NCI-H2227 treated with DMSO at 0.1 percent for 48 hours (cell line): ENCODE measurements around the gene RADIL.
"Not testable (repeated sequence)": the region's sequence is repeated elsewhere in the genome, so short reads cannot be mapped to it uniquely, and the experiment has no call there.

Experiments used
- DNase-seq: peaks from one replicate; lab custom pipeline; 2025; lab: John Stamatoyannopoulos, UW

Gene RADIL

GRCh38 chr7:4808565-4808964 is 75.0 kb downstream of the RADIL start:
- no peak for DNase-seq

GRCh38 chr7:4808026-4808425 is 75.5 kb downstream of the RADIL start:
- DNase-seq, result no peak

GRCh38 chr7:4807598-4808016 is 75.9 kb downstream of the RADIL start:
- DNase-seq, result no peak

- DNase-seq, result no peak
These were observed 76.4 kb downstream of the RADIL start for GRCh38 chr7:4806983-4807597.

GRCh38 chr7:4805984-4806300 is 77.6 kb downstream of the RADIL start:
- no peak for DNase-seq

GRCh38 chr7:4805110-4805983 is 78.2 kb downstream of the RADIL start:
- no peak for DNase-seq

- DNase-seq, result no peak
These were observed 79.9 kb downstream of the RADIL start for GRCh38 chr7:4803397-4804241.

- not testable (repeated sequence) for DNase-seq
These were observed 80.9 kb downstream of the RADIL start for GRCh38 chr7:4802577-4802976.

- no peak for DNase-seq
These were observed 81.7 kb downstream of the RADIL start for GRCh38 chr7:4801839-4802231.

GRCh38 chr7:4800926-4801838 is 82.3 kb downstream of the RADIL start:
- DNase-seq, result no peak

GRCh38 chr7:4800487-4800886 is 83.0 kb downstream of the RADIL start:
- no peak for DNase-seq

- no peak for DNase-seq
These were observed 83.8 kb downstream of the RADIL start for GRCh38 chr7:4799508-4800268.

GRCh38 chr7:4798706-4799235 is 84.7 kb downstream of the RADIL start:
- DNase-seq, result no peak

GRCh38 chr7:4797858-4798705 is 85.4 kb downstream of the RADIL start:
- DNase-seq, result no peak

GRCh38 chr7:4796453-4796852 is 87.1 kb downstream of the RADIL start:
- DNase-seq, result no peak

- DNase-seq, result no peak
These were observed 88.7 kb downstream of the RADIL start for GRCh38 chr7:4794591-4795350.

GRCh38 chr7:4794171-4794570 is 89.3 kb downstream of the RADIL start:
- DNase-seq, result not testable (repeated sequence)

- DNase-seq, result not testable (repeated sequence)
These were observed 90.0 kb downstream of the RADIL start for GRCh38 chr7:4793385-4793993.
